Endometrium (tissue), 2 donors: ENCODE results near the gene GPATCH2.
A peak's percentile ranks its signal among the peaks of the same experiment; 100 is the strongest.

Experiments
- FAIRE-seq: peaks from 2 replicates; lab custom pipeline; 2012; peaks lifted over from hg19 to GRCh38; lab: Jason Lieb, UNC
- donor health status: control.
- donor health status: control.

GPATCH2 gene

DNA sequence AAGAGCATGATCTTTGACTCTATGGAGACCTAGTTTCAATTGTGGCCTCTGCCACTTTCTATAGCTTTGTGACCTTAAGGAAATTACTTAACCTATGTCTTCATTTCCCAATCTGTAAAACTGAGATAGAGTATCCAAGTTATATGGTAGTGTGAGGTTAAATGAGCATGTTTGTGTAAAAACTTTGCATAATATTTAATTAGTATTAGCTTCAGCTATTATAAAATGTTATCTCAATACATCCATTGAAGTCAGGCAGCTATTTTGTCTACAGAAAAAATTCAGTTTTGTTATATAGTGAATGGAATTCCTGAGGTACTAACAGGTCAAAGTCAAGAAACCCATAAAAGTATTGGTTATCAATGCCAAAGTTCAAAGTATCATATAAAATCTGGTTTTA, 53.6 kb downstream of the GPATCH2 start:
- no peak for FAIRE-seq

DNA sequence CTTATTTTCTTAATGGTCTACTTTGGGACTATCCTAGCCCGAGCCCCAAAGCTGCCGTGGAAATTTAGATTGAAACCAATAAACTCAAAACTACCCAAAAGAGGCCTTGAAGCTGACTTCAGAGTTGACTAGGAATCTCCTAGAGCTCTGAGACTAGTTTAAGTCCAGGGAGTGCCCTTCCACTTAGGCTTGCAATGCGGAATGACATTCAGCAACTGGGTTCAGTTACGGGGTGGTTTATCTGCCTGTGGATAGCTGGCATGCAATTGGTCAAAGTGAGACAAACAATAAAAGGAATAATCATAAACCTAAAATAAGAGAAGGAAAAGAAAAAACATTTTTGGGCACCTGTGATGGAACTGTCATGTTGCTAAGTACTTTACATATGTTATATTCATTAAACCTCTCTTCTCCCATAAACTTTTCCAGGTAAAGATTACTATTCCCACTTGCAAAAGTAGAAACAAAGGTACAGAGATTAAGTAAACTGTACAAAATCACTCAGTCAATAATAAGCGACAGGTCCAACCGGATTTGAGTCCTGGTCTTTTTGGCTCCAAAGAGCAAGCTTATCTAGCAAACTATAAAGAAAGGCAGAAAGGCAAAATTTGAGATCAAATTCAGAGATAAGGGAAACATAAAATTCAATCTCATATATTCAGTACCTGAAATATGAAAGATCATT, 56.5 kb downstream of the GPATCH2 start:
- no peak for FAIRE-seq

DNA sequence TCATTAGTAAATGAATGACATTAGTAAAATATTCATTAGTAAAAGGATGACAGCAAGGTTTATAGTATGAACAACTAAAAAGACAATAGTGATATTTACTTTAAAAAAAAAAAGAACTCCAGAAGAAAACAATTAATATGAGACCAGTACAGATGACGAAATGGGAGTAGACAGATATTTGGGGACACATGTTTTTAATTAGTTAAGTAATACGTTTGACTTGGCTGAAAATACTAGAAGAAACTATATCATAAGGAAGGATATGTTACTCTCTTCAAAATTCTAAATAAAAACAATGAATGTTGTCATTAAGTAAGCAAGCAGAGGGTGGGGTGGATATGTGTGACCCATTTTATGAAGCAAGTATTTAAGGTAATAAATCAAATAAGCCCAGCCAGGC, 61.9 kb downstream of the GPATCH2 start:
- FAIRE-seq, result peak; percentile 96

DNA sequence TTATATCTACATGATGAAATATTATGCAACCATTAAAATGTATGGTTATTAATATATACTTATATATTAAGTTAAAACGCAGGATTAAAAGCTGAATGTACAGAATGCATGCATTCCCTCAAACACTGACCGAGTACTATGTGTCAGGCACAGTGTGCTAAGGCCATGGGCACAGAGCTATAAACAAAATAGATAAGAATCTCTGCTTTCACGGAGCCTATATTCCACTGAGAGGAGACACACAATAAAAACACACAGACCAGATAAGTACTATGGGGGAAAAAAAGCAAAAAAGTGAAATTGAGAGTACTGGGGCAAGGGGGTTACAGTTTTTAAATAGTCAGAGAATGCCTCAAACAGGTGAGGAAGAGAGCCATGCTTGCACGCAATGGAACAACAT, 62.7 kb downstream of the GPATCH2 start:
- FAIRE-seq, result no peak

DNA sequence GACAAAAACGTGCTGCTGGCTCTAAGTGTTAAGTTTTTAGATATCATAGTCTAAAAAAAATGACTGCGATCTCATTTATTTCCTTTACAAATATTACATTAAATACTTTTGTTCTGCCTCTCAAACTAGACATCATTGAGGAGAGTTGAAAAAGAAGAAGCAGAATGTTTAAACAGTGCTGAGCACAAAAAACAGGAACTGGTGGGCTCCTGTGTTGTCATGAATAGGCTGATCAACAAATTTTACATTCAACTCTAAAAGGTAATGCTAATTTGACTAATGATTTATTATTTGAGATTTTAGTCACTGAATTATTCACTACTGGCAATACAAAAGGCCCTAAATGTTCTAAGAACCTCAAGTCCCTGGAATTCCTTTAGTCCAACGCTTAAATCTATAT, 66.1 kb downstream of the GPATCH2 start:
- no peak for FAIRE-seq

DNA sequence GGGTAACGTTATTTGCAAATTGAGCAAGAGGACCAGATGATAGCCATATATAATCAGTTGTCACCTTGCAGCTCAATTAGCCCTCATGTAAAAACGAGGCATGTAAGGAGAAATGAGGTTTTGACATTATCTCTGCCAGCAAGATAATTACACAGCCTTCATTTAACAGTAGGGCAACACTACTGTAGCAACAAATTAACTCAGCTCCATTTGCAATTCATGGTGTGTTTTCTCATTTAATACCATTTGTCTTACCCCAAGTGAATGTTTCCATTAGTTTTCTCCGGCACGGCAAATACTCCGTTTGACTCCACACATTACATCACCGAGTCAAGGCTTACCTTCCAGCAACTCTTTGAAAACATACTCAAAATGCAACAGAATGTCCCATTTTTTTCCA, 66.7 kb downstream of the GPATCH2 start:
- FAIRE-seq, result no peak

DNA sequence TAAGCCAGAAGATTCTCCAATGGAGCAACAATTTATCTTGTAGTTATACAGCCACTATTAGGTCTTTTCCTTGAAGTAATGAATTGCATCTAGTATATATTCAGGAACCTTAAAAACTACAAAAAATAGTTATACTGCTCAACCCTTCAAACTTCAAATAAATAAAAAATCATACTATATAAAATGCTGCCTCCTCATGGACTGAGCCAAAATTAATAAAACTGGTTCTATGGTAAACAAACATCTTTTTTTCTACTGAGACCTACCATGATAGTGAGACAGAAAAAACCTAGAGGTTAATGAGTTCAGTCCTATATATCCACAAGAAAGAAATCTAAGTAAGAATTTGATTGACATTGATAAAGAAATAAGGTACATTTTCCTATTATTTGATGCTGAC, 67.7 kb downstream of the GPATCH2 start:
- no peak for FAIRE-seq

DNA sequence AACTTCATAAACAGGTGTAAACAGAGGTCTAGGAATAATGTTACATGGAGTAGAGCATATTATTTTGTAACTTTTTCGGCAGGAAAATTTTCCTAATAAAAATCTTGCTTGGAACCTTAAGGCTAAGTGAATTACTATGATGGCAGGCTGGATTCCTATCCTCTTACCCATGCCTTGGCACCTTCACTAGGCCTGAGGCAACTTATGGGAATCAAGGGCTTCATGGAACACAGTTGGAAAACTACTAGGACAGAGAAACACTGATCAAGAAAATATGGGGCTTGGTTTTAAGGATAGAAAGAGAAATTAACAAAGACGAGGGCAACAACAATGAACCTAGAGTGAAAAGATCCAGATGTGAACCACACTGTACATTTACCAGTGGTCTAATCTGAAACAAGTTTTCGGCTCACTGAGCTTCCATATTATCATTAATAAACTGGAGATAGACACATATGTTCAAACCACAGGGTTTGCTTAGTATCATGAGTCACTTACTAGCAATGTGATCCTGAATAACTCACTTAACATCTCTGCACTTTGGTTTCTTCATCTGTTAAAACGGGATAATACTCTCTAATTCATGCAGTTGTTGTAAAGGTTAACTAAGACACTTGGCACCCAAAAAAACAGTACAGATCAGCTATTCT, 68.5 kb downstream of the GPATCH2 start:
- no peak for FAIRE-seq

DNA sequence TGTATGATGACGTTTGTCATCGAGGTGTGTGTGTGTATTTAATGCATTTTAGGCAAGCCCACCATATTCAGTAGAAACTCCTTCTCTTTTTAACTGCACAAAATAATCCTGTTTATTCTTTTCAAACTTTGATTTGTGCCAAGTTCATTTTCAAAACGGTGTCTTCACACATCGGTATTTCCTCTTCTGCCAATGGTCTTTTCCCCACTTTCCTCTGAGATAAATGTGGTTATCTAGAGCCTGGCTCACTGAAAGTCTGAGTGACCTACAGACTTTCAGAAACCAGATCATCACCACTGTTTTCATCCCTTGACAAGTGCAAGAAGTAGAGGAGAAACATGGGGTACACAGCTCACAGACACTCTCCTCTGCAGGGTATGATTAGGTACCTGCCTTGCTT, 69.4 kb downstream of the GPATCH2 start:
- FAIRE-seq, result no peak

DNA sequence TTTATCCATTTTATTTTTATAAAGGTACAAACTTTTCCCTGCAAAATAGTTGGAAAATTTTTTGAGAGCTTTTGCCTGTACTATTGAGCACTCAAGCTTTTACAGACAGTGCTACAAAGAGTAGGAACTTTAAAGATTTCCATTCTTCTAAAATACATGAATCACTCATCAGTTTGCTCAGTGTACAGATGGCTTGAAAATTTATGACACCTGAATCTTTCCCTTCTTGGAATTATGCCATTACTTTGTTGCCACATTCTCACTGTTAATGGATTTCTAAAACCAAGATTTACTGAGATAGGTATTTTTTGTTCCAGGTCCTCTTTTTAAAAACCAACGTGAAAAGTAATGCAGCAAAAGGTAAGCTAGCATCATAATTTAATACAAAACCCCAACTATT, 76.0 kb downstream of the GPATCH2 start:
- FAIRE-seq, result no peak

DNA sequence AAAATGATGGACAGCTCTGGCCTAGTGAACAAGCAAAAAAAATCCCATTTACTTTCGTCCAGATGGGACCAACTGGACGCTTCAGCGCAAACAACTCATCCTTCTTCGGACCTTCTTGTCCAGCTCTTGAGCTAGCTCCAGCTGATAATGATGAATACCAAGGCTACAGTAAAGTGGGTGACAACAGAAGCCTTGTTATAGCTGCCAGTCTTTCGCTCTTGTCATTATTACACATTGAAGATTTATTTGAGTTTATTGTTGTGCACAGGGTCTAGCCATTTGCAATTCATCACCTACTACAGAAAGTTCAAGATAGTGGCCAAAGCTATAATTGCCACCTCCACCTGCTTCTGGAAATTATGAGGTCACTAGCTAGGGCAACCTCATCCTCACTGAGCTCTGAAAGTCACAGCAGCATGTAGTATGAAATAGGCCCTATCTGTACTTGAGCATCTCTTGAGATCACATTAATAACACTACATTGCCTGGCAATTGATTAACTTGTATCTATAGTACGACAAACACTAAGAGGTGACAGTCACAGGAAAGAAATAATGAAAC, 76.9 kb downstream of the GPATCH2 start:
- no peak for FAIRE-seq

DNA sequence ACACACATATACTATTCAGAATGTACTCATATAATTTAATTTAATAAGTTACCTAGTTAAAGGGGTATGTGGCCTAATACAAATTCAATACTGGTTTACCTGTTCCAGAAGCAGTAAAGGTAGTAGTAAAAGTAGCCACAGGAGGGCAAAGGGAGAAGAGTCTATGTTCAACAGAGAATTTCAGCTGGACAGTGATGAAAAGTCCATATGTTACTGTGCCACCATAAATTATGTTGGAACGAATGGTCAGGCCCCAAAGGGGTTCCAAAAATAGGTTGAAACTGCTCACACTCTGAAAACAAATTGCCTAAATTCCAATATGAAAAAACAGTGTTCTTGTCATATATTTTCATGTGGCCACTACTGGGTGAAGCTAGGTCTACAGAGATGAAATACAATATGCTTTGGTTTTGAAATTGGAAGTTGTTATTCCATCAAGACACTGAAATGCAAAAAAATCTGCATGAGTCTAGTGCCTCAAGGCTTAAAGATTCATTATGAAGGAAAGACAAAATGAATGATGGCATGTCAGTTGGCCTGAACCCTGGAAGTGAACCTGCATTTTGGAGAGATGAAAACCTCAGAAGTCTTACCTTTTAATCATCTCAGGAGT, 78.4 kb downstream of the GPATCH2 start:
- FAIRE-seq, result no peak

DNA sequence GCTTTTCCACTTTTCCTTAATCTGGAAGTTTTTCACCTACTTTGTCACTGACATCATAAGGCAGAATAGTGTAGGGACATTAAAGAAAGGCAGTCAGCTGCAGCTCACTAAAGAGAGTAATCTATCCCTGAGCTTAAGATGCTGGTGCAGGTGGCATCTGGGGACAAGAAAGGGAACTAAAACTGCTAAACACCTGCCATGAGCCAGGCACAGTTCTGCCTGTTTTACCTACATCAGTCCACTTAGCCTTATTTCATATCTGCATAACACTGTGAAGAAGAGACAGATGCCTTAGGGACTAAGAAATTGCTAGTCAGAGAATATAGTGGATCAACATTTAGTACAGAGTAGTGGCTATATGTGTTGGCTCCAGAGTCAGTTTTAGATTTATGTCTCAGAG, 88.1 kb downstream of the GPATCH2 start:
- no peak for FAIRE-seq

DNA sequence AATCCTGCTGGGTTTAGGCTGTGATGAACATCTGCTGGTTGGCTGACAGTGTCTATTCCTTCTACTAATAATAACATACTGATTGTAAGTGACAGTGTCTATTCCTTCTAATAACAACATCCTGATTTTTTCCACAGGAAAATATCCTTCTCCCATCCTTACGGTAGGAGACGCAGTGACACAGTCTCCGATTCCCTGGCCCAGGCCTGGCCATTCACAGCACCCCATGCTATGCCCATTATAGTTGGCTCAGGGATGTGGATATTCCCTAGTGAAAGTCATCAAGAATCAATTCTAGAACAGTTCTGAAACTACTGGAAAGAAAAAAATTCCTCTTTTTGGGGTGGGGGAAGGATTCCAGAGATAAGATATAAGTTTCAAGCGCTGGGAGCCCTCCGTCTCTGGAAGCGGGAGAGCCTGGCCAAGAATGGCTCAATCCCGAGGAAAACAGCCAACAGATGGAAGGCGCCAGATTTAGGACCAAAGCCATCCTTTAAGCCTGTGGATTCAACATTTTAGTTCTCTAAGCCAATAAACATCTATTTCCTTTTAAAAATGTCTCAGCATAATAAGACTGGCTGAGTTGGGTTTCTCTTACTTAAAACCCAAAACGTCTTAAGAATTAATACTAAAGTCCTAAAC, 88.6 kb downstream of the GPATCH2 start:
- FAIRE-seq, result no peak

DNA sequence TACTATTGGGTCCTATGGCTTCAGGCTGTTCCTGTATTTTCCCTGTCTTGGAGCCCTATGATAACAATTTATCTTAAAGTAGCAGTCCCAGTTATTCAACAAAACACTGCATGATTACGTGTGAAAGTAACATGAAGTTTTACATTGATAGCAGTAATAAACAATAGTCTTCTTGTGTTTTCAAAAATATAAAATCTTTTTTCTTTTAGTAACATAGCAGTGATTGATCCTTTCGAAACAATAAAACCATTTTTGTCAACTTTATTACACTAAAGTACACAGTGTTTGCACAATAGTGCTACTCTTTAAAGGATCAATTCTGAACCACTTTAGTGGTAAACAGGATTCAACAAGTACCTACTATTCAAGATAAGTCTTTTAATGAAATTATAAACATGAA, 90.6 kb downstream of the GPATCH2 start:
- no peak for FAIRE-seq

DNA sequence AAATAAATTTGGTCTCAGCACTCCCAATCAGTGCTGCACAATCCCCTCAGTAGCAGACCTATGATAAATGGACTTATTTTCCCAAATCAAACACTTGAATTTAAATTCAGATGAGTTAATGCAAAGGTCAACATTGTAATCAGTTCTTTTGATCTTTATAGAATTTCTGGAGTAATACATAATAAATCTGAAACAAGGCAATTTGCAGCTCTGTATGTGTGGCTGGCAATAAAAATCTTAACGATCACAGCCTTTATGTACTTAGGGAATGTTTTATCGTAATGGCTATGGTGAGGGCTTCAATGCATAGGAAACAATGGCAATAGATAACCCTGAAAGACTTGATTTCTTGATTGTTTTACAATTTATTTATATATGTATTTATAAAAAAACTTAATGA, 91.4 kb downstream of the GPATCH2 start:
- FAIRE-seq, result no peak

DNA sequence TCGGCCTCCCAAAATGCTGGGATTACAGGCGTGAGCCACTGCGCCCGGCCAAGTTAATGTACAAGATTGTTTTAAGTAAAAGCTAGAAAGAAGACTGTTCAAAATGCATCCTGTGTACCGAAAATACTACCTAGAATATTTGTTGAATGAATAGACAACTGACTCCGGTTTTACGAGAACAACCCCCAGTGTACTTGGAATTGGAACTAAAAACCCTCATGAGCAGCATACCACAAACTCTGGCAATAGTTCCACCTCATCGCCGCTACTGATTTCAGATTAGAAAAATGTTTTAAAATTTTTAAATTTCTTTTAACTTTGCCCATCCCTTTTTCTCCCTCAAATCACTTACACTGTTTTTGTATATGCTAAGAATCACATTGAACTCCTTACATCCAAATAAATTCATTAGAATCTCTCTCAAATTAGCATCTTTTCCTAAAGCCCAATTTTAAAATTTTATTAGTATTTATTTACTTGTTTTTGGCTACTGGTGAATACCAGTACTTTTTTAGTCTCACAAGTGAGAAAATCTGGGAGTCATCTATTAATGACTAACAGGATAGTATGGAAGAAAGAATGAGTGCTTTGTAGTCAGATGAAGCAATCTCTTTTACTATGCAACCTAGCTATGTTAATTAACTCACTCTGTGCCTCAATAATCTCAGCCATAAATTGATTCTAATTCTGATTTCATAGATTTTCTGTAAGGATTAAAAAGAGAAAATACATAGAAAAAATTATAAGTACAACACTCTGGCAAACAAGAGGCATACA, 95.1 kb downstream of the GPATCH2 start:
- FAIRE-seq, result no peak

DNA sequence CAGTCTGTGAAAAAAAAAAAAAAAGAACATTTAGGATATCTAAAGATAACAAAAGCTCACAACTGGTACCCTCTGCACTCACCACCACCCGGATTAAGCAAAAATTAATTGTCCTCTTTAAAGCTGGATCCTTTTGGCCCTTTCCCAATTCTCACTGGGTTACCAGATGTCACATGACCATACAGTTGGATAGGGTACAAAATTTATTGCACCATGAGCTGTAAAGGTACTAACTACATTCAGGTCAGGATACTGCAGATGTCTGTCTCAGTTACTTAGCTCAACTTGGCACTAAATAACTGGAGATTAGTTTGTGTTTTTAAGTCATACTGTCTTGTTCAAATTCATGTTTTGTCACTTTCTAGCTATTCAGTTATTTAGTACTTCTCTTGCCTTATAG, 96.3 kb downstream of the GPATCH2 start:
- no peak for FAIRE-seq

DNA sequence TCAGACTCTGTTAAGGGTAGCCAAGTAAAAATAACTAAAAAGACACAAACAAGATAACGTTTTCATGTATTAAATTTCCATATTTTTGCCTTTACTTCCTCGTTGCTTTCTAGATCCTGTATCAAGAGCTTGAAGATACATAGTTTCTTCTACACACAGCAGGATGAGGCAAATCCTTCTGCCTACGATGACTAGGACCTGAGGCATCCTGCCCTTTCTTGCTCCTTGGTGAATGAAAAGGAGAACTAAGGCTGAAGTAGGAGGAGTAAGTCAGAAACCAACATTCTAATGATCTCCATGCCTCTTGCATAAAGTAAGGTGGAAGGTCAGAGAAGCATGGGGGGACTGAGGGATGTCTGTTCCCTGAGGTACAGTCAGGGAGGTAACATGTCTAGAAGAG, 102.6 kb downstream of the GPATCH2 start:
- no peak for FAIRE-seq

DNA sequence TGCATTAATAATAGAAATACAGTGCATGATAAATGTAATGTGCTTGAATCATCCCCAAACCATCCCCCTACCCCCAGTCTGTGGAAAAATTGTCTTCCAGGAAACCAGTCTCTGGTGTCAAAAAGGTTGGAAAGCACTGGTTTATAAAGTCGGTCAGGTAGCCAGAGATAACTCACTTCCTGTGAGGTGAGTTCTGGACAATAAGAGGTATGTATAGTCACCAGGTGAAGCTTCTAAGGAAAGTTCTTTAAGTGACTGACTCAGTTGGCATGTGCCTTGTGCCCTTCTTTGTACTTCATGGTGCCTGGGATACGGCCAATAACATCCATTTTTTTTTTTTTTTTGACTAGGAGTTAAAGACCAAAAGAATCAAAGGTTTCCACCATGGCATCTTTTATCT, 103.7 kb downstream of the GPATCH2 start:
- FAIRE-seq, result no peak

DNA sequence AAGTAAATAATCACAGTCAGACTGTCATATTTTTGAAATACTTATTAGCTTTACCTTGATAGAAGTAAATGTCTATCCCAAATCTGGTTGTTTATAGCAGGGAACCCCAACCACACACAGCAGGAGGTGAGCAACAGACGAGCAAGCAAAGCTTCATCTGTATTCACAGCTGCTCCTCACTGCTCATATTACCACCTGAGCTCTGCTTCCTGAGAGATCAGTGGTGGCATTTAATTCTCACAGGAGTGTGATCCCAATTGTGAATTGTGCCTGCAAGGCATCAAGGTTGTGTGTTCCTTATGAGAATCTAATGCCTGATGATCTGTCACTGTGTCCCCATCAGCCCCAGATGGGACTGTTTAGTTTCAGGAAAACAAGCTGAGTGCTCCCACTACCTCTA, 104.3 kb downstream of the GPATCH2 start:
- no peak for FAIRE-seq

DNA sequence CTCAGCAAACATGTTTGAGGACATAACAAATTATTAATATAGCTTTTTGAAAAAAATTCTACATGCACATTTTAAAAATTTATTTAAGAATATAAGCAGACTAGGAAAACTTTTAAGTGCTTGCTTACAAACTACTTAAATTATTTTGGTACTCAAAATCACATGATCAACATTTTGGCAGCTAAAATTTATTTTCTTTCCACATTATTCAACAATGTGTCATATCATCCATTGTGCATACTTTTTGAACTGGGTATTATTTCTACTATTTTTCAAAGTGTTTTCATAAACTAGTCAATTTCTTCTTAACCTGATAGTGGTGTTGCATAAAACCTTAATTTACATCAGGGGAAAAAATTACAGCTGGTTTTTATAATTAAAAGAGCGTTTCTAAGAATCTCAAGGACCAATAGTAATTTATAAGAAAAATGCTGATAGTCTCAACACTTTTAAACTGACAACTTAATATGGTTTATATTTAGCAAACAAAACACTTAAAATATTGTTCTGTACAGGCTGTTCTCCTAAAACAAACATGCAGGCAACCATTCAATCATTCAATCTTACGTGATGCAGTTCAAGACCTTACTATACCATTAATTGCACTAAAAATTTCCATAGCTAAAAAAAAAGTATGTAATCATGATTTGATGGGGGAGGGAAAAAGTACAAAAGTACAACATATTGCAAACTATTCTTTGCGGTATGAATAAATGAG, 105.0 kb downstream of the GPATCH2 start:
- FAIRE-seq, result peak; percentile 75
